Measurements from ENCODE around the gene CAMK1G. TPM values are rescaled to one million over a fixed set of nuclear protein-coding genes. Genes with fewer than 3 reads are reported as not detected.

The CAMK1G gene
- total and polyA plus RNA-seq, 2 donors (not counting 1 experiment from before 2014, with no cell fraction given), result not detected

DNA sequence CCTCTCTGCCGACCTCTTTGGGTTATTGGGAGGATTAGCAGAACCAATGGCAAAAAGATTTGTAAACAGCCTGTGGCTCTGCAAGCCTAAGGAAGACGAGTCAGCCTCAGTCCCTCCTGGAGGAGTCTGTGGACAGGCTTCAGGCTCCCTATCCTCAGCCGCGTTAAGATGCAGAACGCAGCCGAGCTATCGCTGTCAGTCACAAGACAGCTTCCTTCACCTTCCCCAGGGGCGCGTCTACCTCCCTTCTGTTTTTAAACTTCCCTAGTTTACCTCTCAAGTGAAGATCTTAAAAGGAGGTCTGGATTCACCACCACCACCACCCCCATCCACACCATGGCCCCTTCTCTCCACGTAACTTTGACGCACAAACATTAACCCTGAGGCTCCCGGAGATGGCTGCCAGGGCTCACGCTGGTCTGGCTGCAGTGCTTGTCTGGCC, 738 bp downstream of the CAMK1G start:
- Histone ChIP-seq H3K27ac (ENCODE audit: low read length in 2 of 2) (no peak overlapping the region), H3K27me3 (replicated peaks in 1 of 4; ENCODE audit: control extremely low read depth in 1 of 4, control insufficient read depth in 3 of 4, insufficient read depth in 4 of 4, low read length in 3 of 4) (peaks cover 0 to 25% (median 20%) of the 10 kb centered on the region in 4 experiments), H3K4me3 (ENCODE audit: control extremely low read depth in 1 of 5, extremely low read depth in 1 of 5, insufficient read depth in 1 of 5, low read depth in 2 of 5, low read length in 4 of 5) (no peak overlapping the region), H3K79me2 (ENCODE audit: control insufficient read depth, insufficient read depth, low read length) (no peaks in the 10 kb centered on the region), H3K36me3 (replicated peaks in 1 of 2; ENCODE audit: control extremely low read depth in 1 of 2, control insufficient read depth in 1 of 2, extremely low read depth in 1 of 2, insufficient read depth in 2 of 2, low read length in 1 of 2) (no peaks in the 10 kb centered on the region), H3K4me1 (ENCODE audit: control insufficient read depth in 2 of 2, insufficient read depth in 2 of 2, low read length in 2 of 2) (no peaks in the 10 kb centered on the region), H3K9me3 (ENCODE audit: control extremely low read depth in 1 of 3, control insufficient read depth in 2 of 3, insufficient read depth in 1 of 3, low read length in 2 of 3) (no peaks in the 10 kb centered on the region), H3K9ac (ENCODE audit: low read length) (no peak overlapping the region), H4K20me1 (ENCODE audit: control insufficient read depth, insufficient read depth, low read length, poor library complexity, severe bottlenecking) (no peaks in the 10 kb centered on the region), H2AFZ (ENCODE audit: insufficient read depth, low read depth, low read length, poor library complexity, severe bottlenecking) (no peak overlapping the region), H3K4me2 (replicated peaks; ENCODE audit: low read depth, low read length, poor library complexity, severe bottlenecking) (no peak overlapping the region)
- POLR2A ChIA-PET, result no interaction called here
- 59% methylated on average over 12 of the region's 13 CpGs for WGBS (ENCODE audit: insufficient coverage)
- Mint-ChIP-seq H3K9me3 (ENCODE audit: insufficient read depth) (no peaks in the 10 kb centered on the region), H3K27ac (no peak overlapping the region), H3K4me1 (no peaks in the 10 kb centered on the region), H3K27me3 (peaks cover 21% of the 10 kb centered on the region), H3K4me3 (no peak overlapping the region)
- no peak for DNase-seq
- no peak for ATAC-seq (ENCODE audit: low read depth)
- TF ChIP-seq, protein P1, sequence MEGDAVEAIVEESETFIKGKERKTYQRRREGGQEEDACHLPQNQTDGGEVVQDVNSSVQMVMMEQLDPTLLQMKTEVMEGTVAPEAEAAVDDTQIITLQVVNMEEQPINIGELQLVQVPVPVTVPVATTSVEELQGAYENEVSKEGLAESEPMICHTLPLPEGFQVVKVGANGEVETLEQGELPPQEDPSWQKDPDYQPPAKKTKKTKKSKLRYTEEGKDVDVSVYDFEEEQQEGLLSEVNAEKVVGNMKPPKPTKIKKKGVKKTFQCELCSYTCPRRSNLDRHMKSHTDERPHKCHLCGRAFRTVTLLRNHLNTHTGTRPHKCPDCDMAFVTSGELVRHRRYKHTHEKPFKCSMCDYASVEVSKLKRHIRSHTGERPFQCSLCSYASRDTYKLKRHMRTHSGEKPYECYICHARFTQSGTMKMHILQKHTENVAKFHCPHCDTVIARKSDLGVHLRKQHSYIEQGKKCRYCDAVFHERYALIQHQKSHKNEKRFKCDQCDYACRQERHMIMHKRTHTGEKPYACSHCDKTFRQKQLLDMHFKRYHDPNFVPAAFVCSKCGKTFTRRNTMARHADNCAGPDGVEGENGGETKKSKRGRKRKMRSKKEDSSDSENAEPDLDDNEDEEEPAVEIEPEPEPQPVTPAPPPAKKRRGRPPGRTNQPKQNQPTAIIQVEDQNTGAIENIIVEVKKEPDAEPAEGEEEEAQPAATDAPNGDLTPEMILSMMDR (IDR thresholded peaks at IDR 0.05), result no peak
- no peak for TF ChIP-seq EZH2 (IDR thresholded peaks at IDR 0.05; ENCODE audit: borderline replicate concordance, insufficient read depth, low read depth, low read length, poor library complexity, severe bottlenecking)
- CTCF ChIA-PET, result interaction anchor here (1.3 to 2.2 kb wide), 2 partner anchors 10 to 17 kb away, joined by 4 to 9 read pairs; no protein-coding TSS in a partner anchor
- intact Hi-C loops (cut with micrococcal nuclease), result no loop called here

DNA sequence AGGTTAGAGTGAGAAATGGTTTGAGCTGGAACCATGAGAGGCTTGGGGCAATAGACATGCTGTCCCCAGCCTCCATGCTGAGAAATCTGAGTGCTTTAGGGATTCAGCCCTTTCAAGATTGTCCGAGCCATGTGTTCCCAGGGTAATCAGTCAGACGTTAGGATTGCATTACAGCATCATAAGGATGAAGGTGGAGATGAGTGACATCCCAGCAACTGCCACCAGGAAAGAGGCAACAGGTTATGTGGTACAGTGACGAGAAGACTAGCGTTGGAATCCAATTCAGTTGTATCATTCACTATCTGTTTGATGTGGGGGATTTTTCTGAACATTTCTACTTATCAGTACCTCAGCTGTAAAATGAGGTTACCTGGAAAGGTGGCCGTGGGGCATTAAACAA, 1.7 kb downstream of the CAMK1G start:
- ChIA-PET CTCF (interaction anchor here (1.0 to 2.2 kb wide), 2 partner anchors 16 to 18 kb away, joined by 4 to 9 read pairs; no protein-coding TSS in a partner anchor), POLR2A (no interaction called here)
- H3K36me3 ChIP-seq (replicated peaks in 1 of 2; ENCODE audit: control extremely low read depth in 1 of 2, control insufficient read depth in 1 of 2, extremely low read depth in 1 of 2, insufficient read depth in 2 of 2, low read length in 1 of 2), result no peaks in the 10 kb centered on the region
- DNase-seq (no peak), ATAC-seq (ENCODE audit: low read depth) (no peak)
- no peaks in the 10 kb centered on the region for H3K9me3 ChIP-seq (ENCODE audit: control extremely low read depth in 1 of 3, control insufficient read depth in 2 of 3, insufficient read depth in 1 of 3, low read length in 2 of 3)
- TF ChIP-seq, protein P1 (IDR thresholded peaks at IDR 0.05), result no peak
- TF ChIP-seq EZH2 (IDR thresholded peaks at IDR 0.05; ENCODE audit: borderline replicate concordance, insufficient read depth, low read depth, low read length, poor library complexity, severe bottlenecking), result no peak
- Mint-ChIP-seq H3K27ac (no peak overlapping the region), H3K9me3 (ENCODE audit: insufficient read depth) (no peaks in the 10 kb centered on the region), H3K4me3 (no peak overlapping the region), H3K27me3 (peaks cover 24% of the 10 kb centered on the region), H3K4me1 (no peaks in the 10 kb centered on the region)
- H3K27me3 ChIP-seq (replicated peaks in 1 of 4; ENCODE audit: control extremely low read depth in 1 of 4, control insufficient read depth in 3 of 4, insufficient read depth in 4 of 4, low read length in 3 of 4), result peaks cover 0 to 23% (median 20%) of the 10 kb centered on the region in 4 experiments
- H3K9ac ChIP-seq (ENCODE audit: low read length), result no peak overlapping the region
- no peak overlapping the region for H3K4me3 ChIP-seq (ENCODE audit: control extremely low read depth in 1 of 5, extremely low read depth in 1 of 5, insufficient read depth in 1 of 5, low read depth in 2 of 5, low read length in 4 of 5)
- no peaks in the 10 kb centered on the region for H3K79me2 ChIP-seq (ENCODE audit: control insufficient read depth, insufficient read depth, low read length)
- no peak overlapping the region for H3K4me2 ChIP-seq (replicated peaks; ENCODE audit: low read depth, low read length, poor library complexity, severe bottlenecking)
- WGBS (ENCODE audit: insufficient coverage), result 71% methylated on average over 2 of the region's 5 CpGs
- H3K27ac ChIP-seq (ENCODE audit: low read length in 2 of 2), result no peak overlapping the region
- intact Hi-C loops (cut with micrococcal nuclease), result no loop called here
- no peaks in the 10 kb centered on the region for H3K4me1 ChIP-seq (ENCODE audit: control insufficient read depth in 2 of 2, insufficient read depth in 2 of 2, low read length in 2 of 2)
- H4K20me1 ChIP-seq (ENCODE audit: control insufficient read depth, insufficient read depth, low read length, poor library complexity, severe bottlenecking), result no peaks in the 10 kb centered on the region
- H2AFZ ChIP-seq (ENCODE audit: insufficient read depth, low read depth, low read length, poor library complexity, severe bottlenecking), result no peak overlapping the region
